Measurements from ENCODE around the gene GABRR3.

Gene GABRR3

DNA sequence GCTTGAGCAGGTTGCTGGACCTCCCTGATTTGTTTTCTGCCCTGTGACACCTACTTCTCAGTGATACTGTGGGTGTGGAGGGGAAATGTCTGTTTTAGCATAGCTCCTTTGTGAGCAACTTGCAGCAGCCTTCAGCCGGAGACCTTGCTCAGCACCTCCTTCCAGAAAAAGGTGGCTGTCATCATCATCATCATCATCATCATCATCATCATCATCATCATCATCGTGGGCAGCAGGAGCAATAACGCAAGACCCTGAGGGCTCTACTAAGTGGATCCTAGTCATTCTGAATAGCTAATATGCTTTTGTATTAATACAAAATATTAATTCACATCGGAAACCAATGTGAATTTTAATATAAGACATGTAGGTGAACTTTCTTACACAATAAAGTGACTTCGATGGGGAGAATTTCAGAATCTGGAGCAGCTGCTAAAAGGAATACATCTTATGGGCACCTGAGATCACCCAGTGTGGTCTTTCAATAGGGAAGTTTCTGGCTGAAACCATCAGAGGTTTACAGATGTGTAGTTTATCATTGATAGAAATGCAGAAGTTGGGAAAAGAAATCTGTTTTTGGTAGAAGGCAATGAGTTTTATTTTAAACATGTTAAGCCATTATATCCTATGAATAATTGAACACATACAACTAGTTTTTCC lies 8.6 kb downstream of the GABRR3 start:
- H3K27ac ChIP-seq, result no peak overlapping the region
- CTCF ChIA-PET, result interaction anchor here (0.7 to 1.0 kb wide), 3 partner anchors 229 to 346 kb away, joined by 3 to 6 read pairs (median 4); no protein-coding TSS in a partner anchor
- POLR2A ChIA-PET (ENCODE audit: low non-redundant PET), result no interaction called here
- TF ChIP-seq, protein P1, sequence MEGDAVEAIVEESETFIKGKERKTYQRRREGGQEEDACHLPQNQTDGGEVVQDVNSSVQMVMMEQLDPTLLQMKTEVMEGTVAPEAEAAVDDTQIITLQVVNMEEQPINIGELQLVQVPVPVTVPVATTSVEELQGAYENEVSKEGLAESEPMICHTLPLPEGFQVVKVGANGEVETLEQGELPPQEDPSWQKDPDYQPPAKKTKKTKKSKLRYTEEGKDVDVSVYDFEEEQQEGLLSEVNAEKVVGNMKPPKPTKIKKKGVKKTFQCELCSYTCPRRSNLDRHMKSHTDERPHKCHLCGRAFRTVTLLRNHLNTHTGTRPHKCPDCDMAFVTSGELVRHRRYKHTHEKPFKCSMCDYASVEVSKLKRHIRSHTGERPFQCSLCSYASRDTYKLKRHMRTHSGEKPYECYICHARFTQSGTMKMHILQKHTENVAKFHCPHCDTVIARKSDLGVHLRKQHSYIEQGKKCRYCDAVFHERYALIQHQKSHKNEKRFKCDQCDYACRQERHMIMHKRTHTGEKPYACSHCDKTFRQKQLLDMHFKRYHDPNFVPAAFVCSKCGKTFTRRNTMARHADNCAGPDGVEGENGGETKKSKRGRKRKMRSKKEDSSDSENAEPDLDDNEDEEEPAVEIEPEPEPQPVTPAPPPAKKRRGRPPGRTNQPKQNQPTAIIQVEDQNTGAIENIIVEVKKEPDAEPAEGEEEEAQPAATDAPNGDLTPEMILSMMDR (conservative IDR thresholded peaks at IDR 0.05; ENCODE audit: low read depth), result no peak
- no peak for DNase-seq (ENCODE audit: low spot score)

DNA sequence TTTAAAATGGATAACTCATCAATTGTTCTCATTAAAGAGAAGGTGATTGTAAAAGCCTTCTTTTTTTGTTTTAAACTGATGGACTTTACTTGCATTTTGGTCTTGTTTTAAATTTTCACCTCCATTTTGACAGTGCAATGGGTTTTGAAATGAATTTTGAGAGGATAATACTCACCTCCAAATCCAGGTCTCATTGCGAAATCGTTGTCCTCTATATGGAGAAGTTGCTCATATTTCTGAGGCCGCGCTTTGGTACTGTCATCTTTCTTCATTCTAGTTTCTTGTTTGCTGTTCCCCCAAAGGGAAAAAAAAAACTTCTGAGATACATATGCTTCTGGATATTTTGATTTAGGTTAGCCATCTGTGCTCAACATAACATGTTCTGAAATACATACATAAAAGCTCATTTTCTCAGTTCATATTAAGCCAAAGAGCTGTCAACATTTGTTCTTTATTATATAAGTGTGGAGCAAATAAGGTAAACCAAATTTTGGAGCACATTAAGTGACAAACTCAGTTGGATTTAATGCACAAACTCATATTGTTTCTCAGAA lies 9.6 kb downstream of the GABRR3 start:
- H3K27ac ChIP-seq, result no peak overlapping the region
- CTCF ChIA-PET, result interaction anchor here (0.7 to 0.9 kb wide), 2 partner anchors 54 to 204 kb away, joined by 4 to 8 read pairs; partner anchors contain the start of gene CRYBG3
- DNase-seq (ENCODE audit: low spot score), result no peak
- TF ChIP-seq, protein P1 (conservative IDR thresholded peaks at IDR 0.05; ENCODE audit: low read depth), result no peak
- POLR2A ChIA-PET (ENCODE audit: low non-redundant PET), result no interaction called here

DNA sequence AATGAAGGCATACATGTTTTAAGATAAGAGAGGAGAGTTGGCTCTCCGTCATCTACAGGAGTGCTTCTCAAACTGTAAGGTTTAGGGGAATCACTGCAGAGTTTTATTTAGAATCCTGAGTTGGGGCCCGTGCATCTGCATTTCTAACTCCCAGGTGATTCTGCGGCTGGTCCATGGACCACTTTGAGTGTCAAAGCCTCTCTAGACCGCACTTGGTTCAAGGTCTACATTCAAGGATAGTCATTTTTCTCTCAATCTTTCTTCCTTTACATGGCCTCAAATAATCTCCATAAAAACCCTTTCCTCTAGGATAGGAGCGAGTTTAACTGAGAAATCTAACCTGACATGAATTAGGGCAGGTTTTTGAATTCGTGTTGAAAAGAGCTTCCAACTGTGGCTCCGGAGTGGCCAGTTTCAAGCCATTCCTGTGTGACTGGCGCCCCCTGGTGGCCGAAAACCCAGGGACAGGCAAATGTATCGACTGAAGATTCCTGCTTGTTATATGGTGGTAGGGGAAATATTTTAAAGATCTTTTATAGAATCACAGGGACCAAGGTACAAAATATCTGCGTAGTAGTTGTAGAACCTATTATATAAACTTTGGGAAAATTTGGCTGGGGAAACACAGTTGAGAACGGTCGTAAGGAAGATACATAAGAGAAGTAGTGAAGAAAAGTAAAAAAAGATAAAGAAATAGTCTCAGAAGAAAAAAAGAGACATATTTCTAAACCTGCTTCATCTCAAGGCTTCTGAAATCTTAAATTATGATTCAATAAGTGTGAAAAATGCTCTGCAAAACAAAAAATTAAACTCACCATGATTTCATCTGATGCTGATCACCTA lies 11.9 kb downstream of the GABRR3 start:
- POLR2A ChIA-PET (ENCODE audit: low non-redundant PET), result no interaction called here
- TF ChIP-seq, protein P1 (conservative IDR thresholded peaks at IDR 0.05; ENCODE audit: low read depth), result peak; percentile 87
- peak; percentile 58 for DNase-seq (ENCODE audit: low spot score)
- H3K27ac ChIP-seq, result no peak overlapping the region
- CTCF ChIA-PET, result interaction anchor here (0.5 to 1.6 kb wide), 24 partner anchors 9 to 742 kb away, joined by 3 to 12 read pairs (median 3); partner anchors contain the start of gene CRYBG3

DNA sequence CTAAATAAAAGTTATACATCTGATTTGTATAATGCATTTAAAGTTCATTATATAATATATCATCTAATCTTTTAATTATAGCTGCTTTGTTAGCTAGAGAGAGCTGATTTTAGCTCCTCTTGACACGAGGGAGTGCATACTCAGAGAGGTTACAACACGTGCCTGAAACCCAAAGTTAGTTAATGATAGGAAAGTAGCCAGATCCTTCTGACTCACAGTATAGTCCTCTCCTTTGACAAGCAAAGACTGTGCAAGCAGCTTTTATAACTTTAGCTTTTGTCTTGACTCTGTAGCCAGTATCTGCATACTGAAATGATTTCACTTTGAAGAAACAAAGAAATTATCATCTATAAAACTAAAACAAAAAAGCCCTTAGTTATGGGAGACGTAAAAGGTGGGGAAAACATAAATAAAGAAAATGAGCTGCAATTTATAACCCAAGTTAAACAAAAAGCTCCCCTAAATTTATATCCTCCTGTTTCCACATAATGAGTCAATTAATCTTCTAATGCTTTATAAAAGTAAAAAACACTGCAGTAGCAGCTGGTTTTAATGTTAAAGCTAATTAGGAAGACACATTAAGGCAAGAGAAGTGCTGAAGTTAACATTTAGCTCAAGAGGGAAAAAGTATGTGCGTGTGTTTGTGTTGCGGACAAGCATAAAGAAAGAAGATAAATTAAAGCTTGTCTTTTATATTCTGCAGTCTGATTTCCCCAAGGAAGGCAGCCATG lies 13.1 kb downstream of the GABRR3 start:
- no peak overlapping the region for H3K27ac ChIP-seq
- DNase-seq (ENCODE audit: low spot score), result peak; percentile 22
- TF ChIP-seq, protein P1 (conservative IDR thresholded peaks at IDR 0.05; ENCODE audit: low read depth), result no peak
- ChIA-PET POLR2A (ENCODE audit: low non-redundant PET) (no interaction called here), CTCF (interaction anchor here (0.5 to 1.6 kb wide), 9 partner anchors 7 to 880 kb away, joined by 3 to 12 read pairs (median 5); partner anchors contain the start of gene CRYBG3)

DNA sequence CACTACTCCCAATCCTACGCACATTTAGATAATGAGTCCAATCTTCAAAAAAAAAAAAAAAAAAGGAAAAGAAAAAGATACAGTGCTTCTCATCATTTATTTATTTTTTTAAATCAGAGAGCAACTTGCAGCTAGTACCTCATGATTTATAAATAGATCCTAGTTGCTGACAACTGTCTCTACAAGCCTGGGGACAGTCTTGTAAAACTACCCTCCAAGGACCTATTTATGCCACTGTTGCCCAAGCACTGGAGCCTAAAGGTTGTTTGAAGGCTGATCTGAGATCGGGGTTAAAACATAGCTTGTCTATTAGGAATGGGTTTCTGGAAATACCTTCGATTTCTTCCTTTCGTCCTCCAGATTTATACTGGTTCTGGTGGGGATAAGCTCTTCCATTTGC lies 14.7 kb downstream of the GABRR3 start:
- ChIA-PET POLR2A (ENCODE audit: low non-redundant PET) (no interaction called here), CTCF (interaction anchor here (0.6 to 1.4 kb wide), 3 partner anchors 49 to 223 kb away, joined by 3 to 4 read pairs (median 3); no protein-coding TSS in a partner anchor)
- no peak for DNase-seq (ENCODE audit: low spot score)
- H3K27ac ChIP-seq, result no peak overlapping the region
- TF ChIP-seq, protein P1 (conservative IDR thresholded peaks at IDR 0.05; ENCODE audit: low read depth), result no peak

DNA sequence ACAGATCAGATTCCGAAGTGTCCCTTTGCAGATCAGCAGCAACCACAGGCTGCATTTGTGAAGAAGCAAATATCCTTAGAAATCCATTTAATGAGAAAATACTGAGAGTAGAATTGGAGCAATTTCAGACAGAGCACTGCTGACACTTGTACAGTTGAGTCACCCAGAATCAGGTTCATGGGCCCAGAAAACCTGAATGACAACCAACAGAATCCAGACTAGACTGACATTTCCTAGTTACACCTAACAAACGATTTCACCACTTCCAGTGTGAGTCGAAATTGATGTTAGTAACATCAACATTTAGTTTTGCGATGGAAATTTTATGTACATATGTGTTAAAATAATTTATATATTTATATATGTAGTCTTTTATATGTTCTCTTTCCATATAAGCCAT lies 16.8 kb downstream of the GABRR3 start:
- ChIA-PET POLR2A (ENCODE audit: low non-redundant PET) (no interaction called here), CTCF (no interaction called here)
- TF ChIP-seq, protein P1 (conservative IDR thresholded peaks at IDR 0.05; ENCODE audit: low read depth), result no peak
- DNase-seq (ENCODE audit: low spot score), result no peak
- H3K27ac ChIP-seq, result no peak overlapping the region

Data from RWPE1 (cell line).